ENCODE measurements around the gene GALNT18. TPM values are rescaled to one million over a fixed set of nuclear protein-coding genes. Genes with fewer than 3 reads are reported as not detected.

GALNT18 gene
- total and polyA plus RNA-seq, 4 donors, result 2.1 to 11.0 (median 3.8) TPM

GRCh38 chr11:11641581-11641980 lies 19.8 kb upstream of the GALNT18 start:
- Histone ChIP-seq H3K9ac (ENCODE audit: low read depth in 1 of 2, low read length in 2 of 2) (no peak overlapping the region), H3K27ac (ENCODE audit: low read depth in 1 of 2, low read length in 2 of 2) (no peak overlapping the region), H3K36me3 (ENCODE audit: control insufficient read depth in 4 of 4, insufficient read depth in 3 of 4, low read depth in 1 of 4, low read length in 3 of 4) (no peaks in the 10 kb centered on the region), H3K4me1 (ENCODE audit: control insufficient read depth in 4 of 4, insufficient read depth in 4 of 4, low read length in 3 of 4) (peaks cover 0 to 7% (median 0%) of the 10 kb centered on the region in 4 donors), H3K4me3 (ENCODE audit: low read depth in 1 of 3, low read length in 3 of 3) (no peak overlapping the region), H3K27me3 (ENCODE audit: control insufficient read depth in 4 of 4, insufficient read depth in 4 of 4, low read length in 3 of 4) (no peaks in the 10 kb centered on the region), H3K9me3 (ENCODE audit: control insufficient read depth in 4 of 4, low read length in 3 of 4) (no peaks in the 10 kb centered on the region)
- DNase-seq (ENCODE audit: low spot score), result no peak
- 45% methylated on average over 1 of the region's 1 CpG for WGBS
- TF ChIP-seq FOXA2 (IDR thresholded peaks at IDR 0.05) (no peak), RXRA (IDR thresholded peaks at IDR 0.05) (no peak), NR2F2 (IDR thresholded peaks at IDR 0.05) (no peak), MAX (IDR thresholded peaks at IDR 0.05) (no peak), RAD21 (IDR thresholded peaks at IDR 0.05) (no peak), GABPA (IDR thresholded peaks at IDR 0.05 in 1 of 2, conservative IDR thresholded peaks at IDR 0.05 in 1 of 2) (no peak), ZBTB33 (IDR thresholded peaks at IDR 0.05) (no peak), CTCF (IDR thresholded peaks at IDR 0.05; ENCODE audit: low read depth, low read length, missing input control) (no peak), HNF4G (IDR thresholded peaks at IDR 0.05) (no peak)

GRCh38 chr11:11640996-11641395 lies 19.2 kb upstream of the GALNT18 start:
- Histone ChIP-seq H3K9ac (ENCODE audit: low read depth in 1 of 2, low read length in 2 of 2) (no peak overlapping the region), H3K4me3 (ENCODE audit: low read depth in 1 of 3, low read length in 3 of 3) (no peak overlapping the region), H3K36me3 (ENCODE audit: control insufficient read depth in 4 of 4, insufficient read depth in 3 of 4, low read depth in 1 of 4, low read length in 3 of 4) (no peaks in the 10 kb centered on the region), H3K27ac (ENCODE audit: low read depth in 1 of 2, low read length in 2 of 2) (no peak overlapping the region), H3K27me3 (ENCODE audit: control insufficient read depth in 4 of 4, insufficient read depth in 4 of 4, low read length in 3 of 4) (no peaks in the 10 kb centered on the region), H3K4me1 (ENCODE audit: control insufficient read depth in 4 of 4, insufficient read depth in 4 of 4, low read length in 3 of 4) (peaks cover 0 to 7% (median 0%) of the 10 kb centered on the region in 4 donors), H3K9me3 (ENCODE audit: control insufficient read depth in 4 of 4, low read length in 3 of 4) (no peaks in the 10 kb centered on the region)
- TF ChIP-seq RXRA (IDR thresholded peaks at IDR 0.05), result peak in 1 of 2 donors; percentile 72
- no peak for TF ChIP-seq CTCF (IDR thresholded peaks at IDR 0.05; ENCODE audit: low read depth, low read length, missing input control)
- TF ChIP-seq JUND (IDR thresholded peaks at IDR 0.05), result no peak
- no peak for TF ChIP-seq ATF3 (IDR thresholded peaks at IDR 0.05)
- peak; percentile 12 for TF ChIP-seq FOXA2 (IDR thresholded peaks at IDR 0.05)
- peak in 1 of 2 donors; percentile 65 for TF ChIP-seq HNF4A (conservative IDR thresholded peaks at IDR 0.05)
- TF ChIP-seq MAX (IDR thresholded peaks at IDR 0.05), result peak; percentile 50
- TF ChIP-seq ZBTB33 (IDR thresholded peaks at IDR 0.05), result no peak
- no peak for TF ChIP-seq EGR1 (IDR thresholded peaks at IDR 0.05; ENCODE audit: low read depth in 2 of 2)
- no peak for DNase-seq (ENCODE audit: low spot score)
- 55% methylated on average over 5 of the region's 5 CpGs for whole genome bisulfite sequencing

Data from liver (tissue), 9 donors.